ENCODE measurements around the gene SHF. TPM values are rescaled to one million over a fixed set of nuclear protein-coding genes. Genes with fewer than 3 reads are reported as not detected.

The SHF gene
- total RNA-seq, 1 experiment from 2014 or later: 21.7 TPM

DNA sequence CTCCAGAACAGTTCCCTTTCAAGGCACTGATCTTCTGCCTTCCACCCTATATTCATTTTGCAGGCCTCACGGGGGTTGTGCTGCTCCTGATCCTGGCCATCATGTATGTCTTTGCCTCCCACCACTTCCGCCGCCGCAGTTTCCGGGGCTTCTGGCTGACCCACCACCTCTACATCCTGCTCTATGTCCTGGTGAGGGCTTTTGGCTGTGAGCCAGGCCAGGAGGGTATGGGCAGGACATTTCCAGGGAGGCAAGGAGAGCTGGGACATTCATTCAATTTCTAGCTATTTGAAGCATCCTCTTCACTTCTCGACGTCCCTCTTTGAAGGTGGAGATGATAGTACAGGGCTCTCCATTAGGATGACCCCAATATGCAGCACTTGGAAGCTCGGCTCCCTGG, 32.0 kb downstream of the SHF start:
- H3K4me1 Mint-ChIP-seq: peaks cover 13 to 23% of the 10 kb centered on the region in 2 experiments
- no peak overlapping the region for H2BK120ac ChIP-seq (ENCODE audit: low read depth, low read length, poor library complexity, severe bottlenecking)
- no peak overlapping the region for H2AFZ ChIP-seq (ENCODE audit: low read length)
- H3K23ac ChIP-seq (ENCODE audit: insufficient read length, low read depth, low read length): no peak overlapping the region
- no peak overlapping the region for H2BK15ac ChIP-seq (ENCODE audit: low read depth, low read length)
- H3K56ac ChIP-seq (ENCODE audit: insufficient read length, low read depth, low read length): no peak overlapping the region
- H2BK5ac ChIP-seq (ENCODE audit: insufficient read length, low read length): no peak overlapping the region
- no peak overlapping the region for H3K4me2 ChIP-seq (ENCODE audit: insufficient read depth, insufficient read length, low read length)
- no peak overlapping the region for H2AK5ac ChIP-seq (ENCODE audit: insufficient read length, low read length)
- DNase-seq: no peak
- H3K9ac ChIP-seq (ENCODE audit: extremely low read depth, insufficient read length, low read length): no peak overlapping the region
- no peak overlapping the region for H2BK12ac ChIP-seq (ENCODE audit: insufficient read length, low read depth, low read length)
- H3K23me2 ChIP-seq (ENCODE audit: insufficient read length, low read depth, low read length, poor library complexity, severe bottlenecking): no peaks in the 10 kb centered on the region
- no peaks in the 10 kb centered on the region for H3K27me3 ChIP-seq (ENCODE audit: insufficient read depth, low read length)
- H3K9me3 ChIP-seq (ENCODE audit: control insufficient read depth, low read depth, low read length): no peaks in the 10 kb centered on the region
- H3K4me1 ChIP-seq (ENCODE audit: insufficient read depth, low read length): peaks cover 2% of the 10 kb centered on the region; the same call in 1 of the 2 replicates
- no peak overlapping the region for H4K91ac ChIP-seq (ENCODE audit: insufficient read length, low read depth, low read length)
- peaks cover 19% of the 10 kb centered on the region for H3K27me3 Mint-ChIP-seq (ENCODE audit: low read depth)
- H3K4ac ChIP-seq (ENCODE audit: low read depth, low read length): no peak overlapping the region
- H4K8ac ChIP-seq (replicated peaks; ENCODE audit: insufficient read length, low read depth, low read length): no peak overlapping the region
- no peaks in the 10 kb centered on the region; a peak in 1 of 5 replicates for H3K9me3 Mint-ChIP-seq
- H3K27ac Mint-ChIP-seq: no peak overlapping the region
- TF ChIP-seq CTCF (conservative IDR thresholded peaks at IDR 0.05): no peak
- H3K4me3 Mint-ChIP-seq: no peak overlapping the region
- no peak overlapping the region for H2BK20ac ChIP-seq (ENCODE audit: low read depth, low read length, poor library complexity, severe bottlenecking)
- H3T11ph ChIP-seq (ENCODE audit: low read length): no peak overlapping the region
- no peaks in the 10 kb centered on the region for H3K79me1 ChIP-seq (ENCODE audit: insufficient read depth, low read depth, low read length, poor library complexity, severe bottlenecking)
- H3K14ac ChIP-seq (ENCODE audit: insufficient read depth, low read length): no peak overlapping the region
- no peaks in the 10 kb centered on the region for H3K36me3 Mint-ChIP-seq (ENCODE audit: insufficient read depth in 1 of 3, low read depth in 3 of 3)
- H3K79me2 ChIP-seq (ENCODE audit: insufficient read depth, low read length): no peaks in the 10 kb centered on the region
- WGBS (ENCODE audit: extremely low coverage, insufficient read length, low lambda C conversion rate): no CpG with 5 or more reads among the region's 8 CpGs
- H3K18ac ChIP-seq (ENCODE audit: insufficient read length, low read depth, low read length): no peak overlapping the region
- no peak overlapping the region for H4K5ac ChIP-seq (ENCODE audit: insufficient read length, low read depth, low read length)
- no peak overlapping the region for H3K27ac ChIP-seq (ENCODE audit: insufficient read length, low read depth, low read length)
- H4K20me1 ChIP-seq (ENCODE audit: control insufficient read depth, insufficient read depth, insufficient read length): no peaks in the 10 kb centered on the region
